Loucy (cell line): ENCODE data around the gene MS4A8.

Experiments used
- H2AFZ ChIP-seq: fragments of 200-600 bp; sonication (generic); 2 replicates; pipeline ENCODE4 v1.6.0; 2016; ENCODE audit warnings: antibody characterized with exemption, mild to moderate bottlenecking, low read length, moderate library complexity
- H3F3A ChIP-seq: fragments of 200-600 bp; 2 replicates; pipeline ENCODE4 v1.6.0; 2016; ENCODE audit warnings: antibody characterized with exemption, low read depth, mild to moderate bottlenecking
- H3K27me3 ChIP-seq: fragments of 200-600 bp; sonication (generic); 2 replicates; pipeline ENCODE4 v1.6.1; 2014; ENCODE audit warnings: low read length, mild to moderate bottlenecking; ENCODE audit not compliant: insufficient read depth, poor library complexity, severe bottlenecking
- H3K36me3 ChIP-seq: fragments of 200-600 bp; sonication (generic); 2 replicates; pipeline ENCODE4 v1.6.1; 2016; ENCODE audit warnings: low read length; ENCODE audit not compliant: insufficient read depth
- H3K4me1 ChIP-seq: fragments of 200-600 bp; sonication (generic); 2 replicates; pipeline ENCODE4 v1.5.1; 2014; ENCODE audit warnings: low read length, mild to moderate bottlenecking; ENCODE audit not compliant: insufficient read depth, poor library complexity, severe bottlenecking
- H3K4me2 ChIP-seq: fragments of 200-600 bp; sonication (generic); 2 replicates; pipeline ENCODE4 v1.6.0; 2014; ENCODE audit warnings: antibody characterized with exemption, low read length, low read depth, mild to moderate bottlenecking; ENCODE audit not compliant: poor library complexity, severe bottlenecking
- H3K4me3 ChIP-seq: fragments of 200-600 bp; sonication (generic); 2 replicates; pipeline ENCODE4 v1.5.1; 2014; ENCODE audit warnings: low read length, mild to moderate bottlenecking, mixed read lengths; ENCODE audit not compliant: poor library complexity, severe bottlenecking
- H3K79me2 ChIP-seq: fragments of 200-600 bp; sonication (generic); 2 replicates; pipeline ENCODE4 v1.6.1; 2014; ENCODE audit warnings: low read length; ENCODE audit not compliant: insufficient read depth
- H3K9ac ChIP-seq: fragments of 200-600 bp; sonication (generic); 2 replicates; pipeline ENCODE4 v1.6.0; 2014; ENCODE audit warnings: mild to moderate bottlenecking, low read depth, low read length, moderate library complexity; ENCODE audit not compliant: poor library complexity, severe bottlenecking
- H3K9me2 ChIP-seq: fragments of 200-600 bp; sonication (generic); replicated peaks from 2 replicates; pipeline ENCODE4 v1.6.1; 2016; ENCODE audit warnings: low read depth, low read length, mixed read lengths
- H3K9me3 ChIP-seq: fragments of 200-600 bp; sonication (generic); 2 replicates; pipeline ENCODE4 v1.6.1; 2014; ENCODE audit warnings: mild to moderate bottlenecking, antibody characterized with exemption, low read length, low read depth; ENCODE audit not compliant: insufficient read depth
- H4K20me1 ChIP-seq: fragments of 200-600 bp; sonication (generic); 2 replicates; pipeline ENCODE4 v1.6.0; 2014; ENCODE audit warnings: antibody characterized with exemption, low read length, mild to moderate bottlenecking; ENCODE audit not compliant: insufficient read depth, poor library complexity, severe bottlenecking
- EZH2phosphoT487 ChIP-seq: fragments of 200-600 bp; IDR thresholded peaks from 2 replicates; pipeline ENCODE4 v1.6.1; 2018; ENCODE audit warnings: antibody characterized with exemption, mild to moderate bottlenecking, moderate library complexity, borderline replicate concordance
- TF ChIP-seq, protein P1 (sequence below): fragments of 200-600 bp; sonication (generic); conservative IDR thresholded peaks from 2 replicates; pipeline ENCODE4 v1.5.1; 2014; ENCODE audit warnings: mild to moderate bottlenecking, antibody characterized with exemption, low read length

Gene MS4A8

GRCh38 chr11:60717956-60718355 is 18.5 kb downstream of the MS4A8 start:
- no peaks in the 10 kb centered on the region for H3K9me2 ChIP-seq
- H3K27me3 ChIP-seq: no peaks in the 10 kb centered on the region
- no peaks in the 10 kb centered on the region for H3F3A ChIP-seq
- no peak overlapping the region for H3K4me2 ChIP-seq
- H3K4me1 ChIP-seq: no peaks in the 10 kb centered on the region
- no peak overlapping the region for H2AFZ ChIP-seq
- H3K4me3 ChIP-seq: no peak overlapping the region
- H3K9me3 ChIP-seq: peaks cover 6% of the 10 kb centered on the region; the same call in 1 of the 2 replicates
- TF ChIP-seq EZH2phosphoT487: no peak
- TF ChIP-seq, protein P1, sequence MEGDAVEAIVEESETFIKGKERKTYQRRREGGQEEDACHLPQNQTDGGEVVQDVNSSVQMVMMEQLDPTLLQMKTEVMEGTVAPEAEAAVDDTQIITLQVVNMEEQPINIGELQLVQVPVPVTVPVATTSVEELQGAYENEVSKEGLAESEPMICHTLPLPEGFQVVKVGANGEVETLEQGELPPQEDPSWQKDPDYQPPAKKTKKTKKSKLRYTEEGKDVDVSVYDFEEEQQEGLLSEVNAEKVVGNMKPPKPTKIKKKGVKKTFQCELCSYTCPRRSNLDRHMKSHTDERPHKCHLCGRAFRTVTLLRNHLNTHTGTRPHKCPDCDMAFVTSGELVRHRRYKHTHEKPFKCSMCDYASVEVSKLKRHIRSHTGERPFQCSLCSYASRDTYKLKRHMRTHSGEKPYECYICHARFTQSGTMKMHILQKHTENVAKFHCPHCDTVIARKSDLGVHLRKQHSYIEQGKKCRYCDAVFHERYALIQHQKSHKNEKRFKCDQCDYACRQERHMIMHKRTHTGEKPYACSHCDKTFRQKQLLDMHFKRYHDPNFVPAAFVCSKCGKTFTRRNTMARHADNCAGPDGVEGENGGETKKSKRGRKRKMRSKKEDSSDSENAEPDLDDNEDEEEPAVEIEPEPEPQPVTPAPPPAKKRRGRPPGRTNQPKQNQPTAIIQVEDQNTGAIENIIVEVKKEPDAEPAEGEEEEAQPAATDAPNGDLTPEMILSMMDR: no peak
- H3K36me3 ChIP-seq: no peaks in the 10 kb centered on the region
- H3K9ac ChIP-seq: no peak overlapping the region
- no peaks in the 10 kb centered on the region for H3K79me2 ChIP-seq
- H4K20me1 ChIP-seq: no peaks in the 10 kb centered on the region

- H3K79me2 ChIP-seq: no peaks in the 10 kb centered on the region
- no peak overlapping the region for H3K4me3 ChIP-seq
- no peak overlapping the region for H3K9ac ChIP-seq
- no peak overlapping the region for H2AFZ ChIP-seq
- no peak overlapping the region for H3K4me2 ChIP-seq
- no peaks in the 10 kb centered on the region for H3K27me3 ChIP-seq
- H3K9me2 ChIP-seq: no peaks in the 10 kb centered on the region
- no peaks in the 10 kb centered on the region for H3K36me3 ChIP-seq
- H3K9me3 ChIP-seq: peaks cover 6% of the 10 kb centered on the region; the same call in 1 of the 2 replicates
- no peaks in the 10 kb centered on the region for H3F3A ChIP-seq
- no peaks in the 10 kb centered on the region for H4K20me1 ChIP-seq
- no peak for TF ChIP-seq EZH2phosphoT487
- TF ChIP-seq, protein P1: no peak
- H3K4me1 ChIP-seq: no peaks in the 10 kb centered on the region
Observed at GRCh38 chr11:60718524-60719316, 19.3 kb downstream of the MS4A8 start.

GRCh38 chr11:60719391-60719790 is 20.0 kb downstream of the MS4A8 start:
- Histone ChIP-seq H3K4me1 (no peaks in the 10 kb centered on the region), H3K4me3 (no peak overlapping the region), H3K9me3 (peaks cover 6% of the 10 kb centered on the region; the same call in 1 of the 2 replicates), H3K4me2 (no peak overlapping the region), H3K9ac (no peak overlapping the region), H2AFZ (no peak overlapping the region), H4K20me1 (no peaks in the 10 kb centered on the region), H3K9me2 (no peaks in the 10 kb centered on the region), H3K27me3 (no peaks in the 10 kb centered on the region), H3F3A (no peaks in the 10 kb centered on the region), H3K79me2 (no peaks in the 10 kb centered on the region), H3K36me3 (no peaks in the 10 kb centered on the region)
- TF ChIP-seq EZH2phosphoT487: no peak
- TF ChIP-seq, protein P1: no peak
